ENCODE data around the gene TUB. TPM values are rescaled to one million over a fixed set of nuclear protein-coding genes. Genes with fewer than 3 reads are reported as not detected.

Gene TUB
- polyA plus RNA-seq, 4 donors = 0.54 to 8.8 (median 3.5) TPM; not detected in 1

DNA sequence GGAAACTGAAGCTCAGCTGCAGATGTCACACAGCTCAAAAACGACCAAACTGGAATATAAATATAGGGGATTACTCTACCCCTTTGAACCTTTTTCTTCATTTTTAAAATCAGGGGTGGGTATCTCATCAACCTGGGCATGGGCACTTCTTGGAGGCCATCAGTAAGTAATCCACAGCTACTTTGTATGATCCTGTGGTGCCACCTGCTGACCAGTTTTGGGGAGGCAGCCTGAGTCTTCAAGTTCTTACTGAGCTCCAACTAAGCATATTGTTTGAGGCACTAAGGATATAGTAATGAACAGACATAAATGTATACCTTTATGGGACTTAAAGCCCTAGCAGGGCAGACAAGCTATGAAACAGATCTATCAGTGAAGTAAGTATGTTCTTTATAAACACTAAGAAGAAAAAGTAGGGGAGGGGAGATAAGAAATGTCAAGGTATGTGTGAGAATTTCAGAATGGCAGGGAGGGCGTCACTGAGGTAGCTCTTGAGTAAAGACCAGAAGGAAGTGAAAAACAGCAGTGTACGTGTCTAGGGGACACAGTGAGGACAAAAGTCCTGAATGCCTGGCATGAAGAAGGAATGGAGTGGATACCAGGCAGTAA is 18.4 kb downstream of the TUB start:
- no peak overlapping the region for H3K4me3 ChIP-seq (ENCODE audit: low read depth in 1 of 3, low read length in 3 of 3)
- H3K36me3 ChIP-seq (ENCODE audit: control insufficient read depth in 3 of 3, insufficient read depth in 2 of 3, low read depth in 1 of 3, low read length in 3 of 3) = peaks cover 0 to 61% (median 2%) of the 10 kb centered on the region in 3 donors
- 37 to 47% (median 41%) methylated on average over 3 of the region's 3 CpGs for WGBS, 3 donors
- DNase-seq (peak; percentile 78 to 82), FAIRE-seq (no peak)
- peaks cover 0 to 6% (median under 1%) of the 10 kb centered on the region in 3 donors for H3K4me1 ChIP-seq (ENCODE audit: control insufficient read depth in 3 of 3, insufficient read depth in 2 of 3, low read depth in 1 of 3, low read length in 2 of 3)
- H3K9me3 ChIP-seq (ENCODE audit: control insufficient read depth in 2 of 2, insufficient read depth in 1 of 2, low read depth in 1 of 2, low read length in 1 of 2) = no peaks in the 10 kb centered on the region
- H3K27me3 ChIP-seq (ENCODE audit: control insufficient read depth in 3 of 3, insufficient read depth in 3 of 3, low read length in 3 of 3) = no peaks in the 10 kb centered on the region
- no peak overlapping the region for H3K27ac ChIP-seq (ENCODE audit: low read depth in 1 of 3, low read length in 2 of 3)

DNA sequence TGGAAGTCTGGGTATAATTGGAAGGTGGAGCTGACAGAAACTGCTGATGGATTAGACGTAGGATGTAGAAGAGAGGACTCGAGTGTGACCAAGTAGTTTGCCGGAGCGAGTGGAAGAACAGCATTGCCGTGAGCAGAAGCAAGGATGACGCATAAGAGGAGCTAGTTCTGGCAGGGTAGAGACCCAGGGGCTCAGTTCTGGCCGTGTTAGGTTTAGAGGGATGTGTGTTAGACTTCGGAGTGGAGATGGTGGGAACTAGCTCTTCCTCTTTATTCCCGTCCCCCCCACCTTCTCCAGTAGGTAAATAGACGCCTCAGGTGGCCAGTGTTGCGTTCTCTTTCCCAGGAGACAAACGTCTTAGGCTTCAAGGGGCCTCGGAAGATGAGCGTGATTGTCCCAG is 19.1 kb downstream of the TUB start:
- DNase-seq = no peak
- no peak overlapping the region for H3K4me3 ChIP-seq (ENCODE audit: low read depth in 1 of 3, low read length in 3 of 3)
- WGBS, 3 donors = 88 to 90% (median 90%) methylated on average over 14 of the region's 14 CpGs
- H3K36me3 ChIP-seq (ENCODE audit: control insufficient read depth in 3 of 3, insufficient read depth in 2 of 3, low read depth in 1 of 3, low read length in 3 of 3) = peaks cover 0 to 54% (median 2%) of the 10 kb centered on the region in 3 donors
- H3K27me3 ChIP-seq (ENCODE audit: control insufficient read depth in 3 of 3, insufficient read depth in 3 of 3, low read length in 3 of 3) = no peaks in the 10 kb centered on the region
- FAIRE-seq = no peak
- no peaks in the 10 kb centered on the region for H3K4me1 ChIP-seq (ENCODE audit: control insufficient read depth in 3 of 3, insufficient read depth in 2 of 3, low read depth in 1 of 3, low read length in 2 of 3)
- H3K27ac ChIP-seq (ENCODE audit: low read depth in 1 of 3, low read length in 2 of 3) = no peak overlapping the region
- H3K9me3 ChIP-seq (ENCODE audit: control insufficient read depth in 2 of 2, insufficient read depth in 1 of 2, low read depth in 1 of 2, low read length in 1 of 2) = no peaks in the 10 kb centered on the region

DNA sequence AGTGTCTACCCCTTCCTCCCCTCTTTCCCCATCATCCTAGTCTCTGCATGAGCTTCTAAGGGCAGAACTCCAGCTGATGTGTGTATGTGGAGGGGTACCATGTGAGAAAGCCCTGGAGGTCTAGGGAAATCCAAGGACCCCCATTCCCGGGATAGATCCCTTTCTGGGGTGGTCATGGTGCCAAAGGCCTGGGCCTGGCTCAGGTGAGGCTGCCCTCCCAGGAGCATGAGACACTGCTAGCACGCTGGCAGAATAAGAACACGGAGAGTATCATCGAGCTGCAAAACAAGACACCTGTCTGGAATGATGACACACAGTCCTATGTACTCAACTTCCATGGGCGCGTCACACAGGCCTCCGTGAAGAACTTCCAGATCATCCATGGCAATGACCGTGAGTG is 19.6 kb downstream of the TUB start:
- H3K27me3 ChIP-seq (ENCODE audit: control insufficient read depth in 3 of 3, insufficient read depth in 3 of 3, low read length in 3 of 3) = no peaks in the 10 kb centered on the region
- peaks cover 0 to 51% (median 2%) of the 10 kb centered on the region in 3 donors for H3K36me3 ChIP-seq (ENCODE audit: control insufficient read depth in 3 of 3, insufficient read depth in 2 of 3, low read depth in 1 of 3, low read length in 3 of 3)
- FAIRE-seq (no peak), DNase-seq (no peak)
- H3K4me3 ChIP-seq (ENCODE audit: low read depth in 1 of 3, low read length in 3 of 3) = no peak overlapping the region
- H3K9me3 ChIP-seq (ENCODE audit: control insufficient read depth in 2 of 2, insufficient read depth in 1 of 2, low read depth in 1 of 2, low read length in 1 of 2) = no peaks in the 10 kb centered on the region
- no peak overlapping the region for H3K27ac ChIP-seq (ENCODE audit: low read depth in 1 of 3, low read length in 2 of 3)
- 91 to 94% (median 93%) methylated on average over 8 of the region's 8 CpGs for WGBS, 3 donors
- H3K4me1 ChIP-seq (ENCODE audit: control insufficient read depth in 3 of 3, insufficient read depth in 2 of 3, low read depth in 1 of 3, low read length in 2 of 3) = no peaks in the 10 kb centered on the region

DNA sequence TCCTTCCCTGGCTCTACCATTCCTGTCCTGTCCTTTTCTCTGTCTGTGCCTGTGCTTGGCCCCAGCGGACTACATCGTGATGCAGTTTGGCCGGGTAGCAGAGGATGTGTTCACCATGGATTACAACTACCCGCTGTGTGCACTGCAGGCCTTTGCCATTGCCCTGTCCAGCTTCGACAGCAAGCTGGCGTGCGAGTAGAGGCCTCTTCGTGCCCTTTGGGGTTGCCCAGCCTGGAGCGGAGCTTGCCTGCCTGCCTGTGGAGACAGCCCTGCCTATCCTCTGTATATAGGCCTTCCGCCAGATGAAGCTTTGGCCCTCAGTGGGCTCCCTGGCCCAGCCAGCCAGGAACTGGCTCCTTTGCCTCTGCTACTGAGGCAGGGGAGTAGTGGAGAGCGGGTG is 20.4 kb downstream of the TUB start:
- Histone ChIP-seq H3K27me3 (ENCODE audit: control insufficient read depth in 3 of 3, insufficient read depth in 3 of 3, low read length in 3 of 3) (no peaks in the 10 kb centered on the region), H3K36me3 (ENCODE audit: control insufficient read depth in 3 of 3, insufficient read depth in 2 of 3, low read depth in 1 of 3, low read length in 3 of 3) (peaks cover 0 to 48% (median 2%) of the 10 kb centered on the region in 3 donors), H3K4me3 (ENCODE audit: low read depth in 1 of 3, low read length in 3 of 3) (no peak overlapping the region), H3K4me1 (ENCODE audit: control insufficient read depth in 3 of 3, insufficient read depth in 2 of 3, low read depth in 1 of 3, low read length in 2 of 3) (no peaks in the 10 kb centered on the region), H3K27ac (ENCODE audit: low read depth in 1 of 3, low read length in 2 of 3) (no peak overlapping the region), H3K9me3 (ENCODE audit: control insufficient read depth in 2 of 2, insufficient read depth in 1 of 2, low read depth in 1 of 2, low read length in 1 of 2) (no peaks in the 10 kb centered on the region)
- DNase-seq (no peak), FAIRE-seq (no peak)
- 93 to 96% (median 94%) methylated on average over 11 of the region's 11 CpGs for WGBS, 3 donors

DNA sequence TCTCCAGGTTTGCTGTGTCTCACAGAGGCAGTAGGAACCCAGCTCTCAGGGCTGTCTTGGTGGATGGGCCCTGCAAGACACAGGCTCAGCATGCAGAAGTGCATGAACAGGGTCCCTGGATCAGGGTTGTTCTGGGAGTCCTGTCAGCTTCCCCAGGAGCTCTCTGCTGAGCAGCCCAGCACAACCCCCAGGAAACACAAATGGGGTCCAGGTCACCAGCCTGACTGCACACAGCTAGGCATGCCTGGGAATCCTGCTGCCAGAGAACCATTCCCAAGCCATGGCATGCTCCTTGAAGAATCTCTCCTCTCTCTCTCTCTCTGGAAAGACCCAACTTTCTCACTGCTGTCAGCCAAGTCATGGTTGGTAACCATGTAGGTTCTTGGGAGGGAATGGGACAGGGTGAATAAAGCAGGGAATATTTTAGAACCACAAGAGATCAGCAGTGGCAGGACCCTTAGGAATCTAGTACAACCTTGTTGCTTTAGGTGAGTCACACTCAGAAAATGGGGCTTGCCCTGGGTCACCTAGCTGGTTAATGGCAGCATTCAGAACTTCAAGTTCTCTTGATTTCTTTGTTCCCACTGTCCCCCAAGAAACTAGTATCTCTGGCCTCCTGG is 21.4 kb downstream of the TUB start:
- H3K27ac ChIP-seq (ENCODE audit: low read depth in 1 of 3, low read length in 2 of 3) = no peak overlapping the region
- no peak for DNase-seq
- no peaks in the 10 kb centered on the region for H3K9me3 ChIP-seq (ENCODE audit: control insufficient read depth in 2 of 2, insufficient read depth in 1 of 2, low read depth in 1 of 2, low read length in 1 of 2)
- H3K4me1 ChIP-seq (ENCODE audit: control insufficient read depth in 3 of 3, insufficient read depth in 2 of 3, low read depth in 1 of 3, low read length in 2 of 3) = no peaks in the 10 kb centered on the region
- FAIRE-seq = no peak
- peaks cover 0 to 38% (median 2%) of the 10 kb centered on the region in 3 donors for H3K36me3 ChIP-seq (ENCODE audit: control insufficient read depth in 3 of 3, insufficient read depth in 2 of 3, low read depth in 1 of 3, low read length in 3 of 3)
- no peak overlapping the region for H3K4me3 ChIP-seq (ENCODE audit: low read depth in 1 of 3, low read length in 3 of 3)
- H3K27me3 ChIP-seq (ENCODE audit: control insufficient read depth in 3 of 3, insufficient read depth in 3 of 3, low read length in 3 of 3) = no peaks in the 10 kb centered on the region

GRCh38 chr11:8102965-8103364 is 22.0 kb downstream of the TUB start:
- no peak for FAIRE-seq
- 82 to 89% (median 88%) methylated on average over 7 of the region's 7 CpGs for WGBS, 3 donors
- peaks cover 0 to 34% (median 2%) of the 10 kb centered on the region in 3 donors for H3K36me3 ChIP-seq (ENCODE audit: control insufficient read depth in 3 of 3, insufficient read depth in 2 of 3, low read depth in 1 of 3, low read length in 3 of 3)

GRCh38 chr11:8103909-8104308 is 22.9 kb downstream of the TUB start:
- Histone ChIP-seq H3K4me1 (ENCODE audit: control insufficient read depth in 3 of 3, insufficient read depth in 2 of 3, low read depth in 1 of 3, low read length in 2 of 3) (peaks cover 0 to 2% (median 0%) of the 10 kb centered on the region in 3 donors), H3K27ac (ENCODE audit: low read depth in 1 of 3, low read length in 2 of 3) (no peak overlapping the region), H3K4me3 (ENCODE audit: low read depth in 1 of 3, low read length in 3 of 3) (no peak overlapping the region), H3K36me3 (ENCODE audit: control insufficient read depth in 3 of 3, insufficient read depth in 2 of 3, low read depth in 1 of 3, low read length in 3 of 3) (peaks cover 0 to 25% (median 2%) of the 10 kb centered on the region in 3 donors), H3K27me3 (ENCODE audit: control insufficient read depth in 3 of 3, insufficient read depth in 3 of 3, low read length in 3 of 3) (no peaks in the 10 kb centered on the region), H3K9me3 (ENCODE audit: control insufficient read depth in 2 of 2, insufficient read depth in 1 of 2, low read depth in 1 of 2, low read length in 1 of 2) (no peaks in the 10 kb centered on the region)
- no peak for DNase-seq
- no peak for FAIRE-seq
- WGBS, 3 donors = 78 to 91% (median 88%) methylated on average over 2 of the region's 2 CpGs

More at GRCh38 chr11:8102965-8103364, 22.0 kb downstream of the TUB start:
- Histone ChIP-seq H3K4me1 (ENCODE audit: control insufficient read depth in 3 of 3, insufficient read depth in 2 of 3, low read depth in 1 of 3, low read length in 2 of 3) (no peaks in the 10 kb centered on the region), H3K4me3 (ENCODE audit: low read depth in 1 of 3, low read length in 3 of 3) (no peak overlapping the region), H3K27me3 (ENCODE audit: control insufficient read depth in 3 of 3, insufficient read depth in 3 of 3, low read length in 3 of 3) (no peaks in the 10 kb centered on the region), H3K9me3 (ENCODE audit: control insufficient read depth in 2 of 2, insufficient read depth in 1 of 2, low read depth in 1 of 2, low read length in 1 of 2) (no peaks in the 10 kb centered on the region), H3K27ac (ENCODE audit: low read depth in 1 of 3, low read length in 2 of 3) (no peak overlapping the region)
- DNase-seq = no peak

- Histone ChIP-seq H3K9me3 (ENCODE audit: control insufficient read depth in 2 of 2, insufficient read depth in 1 of 2, low read depth in 1 of 2, low read length in 1 of 2) (no peaks in the 10 kb centered on the region), H3K36me3 (ENCODE audit: control insufficient read depth in 3 of 3, insufficient read depth in 2 of 3, low read depth in 1 of 3, low read length in 3 of 3) (peaks cover 0 to 22% (median 2%) of the 10 kb centered on the region in 3 donors), H3K4me3 (ENCODE audit: low read depth in 1 of 3, low read length in 3 of 3) (no peak overlapping the region), H3K4me1 (ENCODE audit: control insufficient read depth in 3 of 3, insufficient read depth in 2 of 3, low read depth in 1 of 3, low read length in 2 of 3) (peaks cover 0 to 7% (median 4%) of the 10 kb centered on the region in 3 donors), H3K27me3 (ENCODE audit: control insufficient read depth in 3 of 3, insufficient read depth in 3 of 3, low read length in 3 of 3) (no peaks in the 10 kb centered on the region), H3K27ac (ENCODE audit: low read depth in 1 of 3, low read length in 2 of 3) (no peak overlapping the region)
- FAIRE-seq = no peak
- 78 to 84% (median 83%) methylated on average over 4 of the region's 4 CpGs for WGBS, 3 donors
- DNase-seq = no peak
These were observed 24.1 kb downstream of the TUB start for GRCh38 chr11:8105133-8105532.

All from small intestine (tissue), 7 donors.